ENCODE results near the gene EBPL.

DNA sequence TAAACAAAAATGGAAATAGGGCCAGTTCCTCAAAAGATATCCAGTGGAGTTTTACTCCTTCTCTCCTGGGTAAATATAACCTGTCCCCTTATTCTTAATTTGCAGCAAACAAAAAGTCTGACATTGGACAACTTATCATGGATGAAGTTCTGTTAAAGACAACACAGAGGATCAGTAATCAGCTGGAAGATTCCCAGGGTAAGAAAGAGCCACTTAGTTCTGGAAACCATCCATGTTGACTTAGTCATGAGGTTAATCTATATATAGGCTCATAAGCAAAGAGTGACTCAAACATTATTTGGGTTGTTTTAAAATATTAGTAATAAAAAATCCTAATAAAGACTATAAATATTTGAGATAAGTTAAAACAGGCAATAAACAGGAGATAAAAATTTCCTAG, 40.5 kb upstream of the EBPL start:
- TF ChIP-seq, protein P1, sequence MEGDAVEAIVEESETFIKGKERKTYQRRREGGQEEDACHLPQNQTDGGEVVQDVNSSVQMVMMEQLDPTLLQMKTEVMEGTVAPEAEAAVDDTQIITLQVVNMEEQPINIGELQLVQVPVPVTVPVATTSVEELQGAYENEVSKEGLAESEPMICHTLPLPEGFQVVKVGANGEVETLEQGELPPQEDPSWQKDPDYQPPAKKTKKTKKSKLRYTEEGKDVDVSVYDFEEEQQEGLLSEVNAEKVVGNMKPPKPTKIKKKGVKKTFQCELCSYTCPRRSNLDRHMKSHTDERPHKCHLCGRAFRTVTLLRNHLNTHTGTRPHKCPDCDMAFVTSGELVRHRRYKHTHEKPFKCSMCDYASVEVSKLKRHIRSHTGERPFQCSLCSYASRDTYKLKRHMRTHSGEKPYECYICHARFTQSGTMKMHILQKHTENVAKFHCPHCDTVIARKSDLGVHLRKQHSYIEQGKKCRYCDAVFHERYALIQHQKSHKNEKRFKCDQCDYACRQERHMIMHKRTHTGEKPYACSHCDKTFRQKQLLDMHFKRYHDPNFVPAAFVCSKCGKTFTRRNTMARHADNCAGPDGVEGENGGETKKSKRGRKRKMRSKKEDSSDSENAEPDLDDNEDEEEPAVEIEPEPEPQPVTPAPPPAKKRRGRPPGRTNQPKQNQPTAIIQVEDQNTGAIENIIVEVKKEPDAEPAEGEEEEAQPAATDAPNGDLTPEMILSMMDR (IDR thresholded peaks at IDR 0.05) = no peak
- TF ChIP-seq POLR2A (IDR thresholded peaks at IDR 0.05) = no peak
